Mesodermal cell (in vitro differentiated cells): ENCODE measurements around the gene C16orf78.

Experiments
- H3K27ac ChIP-seq: 2 replicates; pipeline ENCODE4 v1.7.0; 2013; ENCODE audit warnings: mild to moderate bottlenecking, low read depth, low read length, moderate library complexity; ENCODE audit not compliant: severe bottlenecking
- H3K36me3 ChIP-seq: 2 replicates; pipeline ENCODE4 v1.7.1; 2013; ENCODE audit warnings: mild to moderate bottlenecking, low read length, moderate library complexity; ENCODE audit not compliant: control insufficient read depth, insufficient read depth
- H3K4me1 ChIP-seq: one replicate; pipeline ENCODE4 v1.7.1; 2013; ENCODE audit warnings: mild to moderate bottlenecking, low read length; ENCODE audit not compliant: insufficient read depth, control insufficient read depth, poor library complexity, severe bottlenecking
- H3K4me3 ChIP-seq: 2 replicates; pipeline ENCODE4 v1.7.0; 2013; ENCODE audit warnings: low read length, control low read depth, mild to moderate bottlenecking; ENCODE audit not compliant: insufficient read depth, poor library complexity, severe bottlenecking; ENCODE audit errors: extremely low read depth
- H3K9me3 ChIP-seq: 2 replicates; pipeline ENCODE4 v1.7.1; 2013; ENCODE audit warnings: mild to moderate bottlenecking, low read length, moderate library complexity; ENCODE audit not compliant: control insufficient read depth
- WGBS, 2 experiments: methylation state at CpG; one replicate each; pipeline ENCODE4 v1.1.5; 2013; ENCODE audit warnings: missing lambda C conversion rate in 2 of 2; ENCODE audit not compliant: insufficient coverage in 2 of 2; 5-methylcytosine and 5-hydroxymethylcytosine counted together

Gene C16orf78

DNA sequence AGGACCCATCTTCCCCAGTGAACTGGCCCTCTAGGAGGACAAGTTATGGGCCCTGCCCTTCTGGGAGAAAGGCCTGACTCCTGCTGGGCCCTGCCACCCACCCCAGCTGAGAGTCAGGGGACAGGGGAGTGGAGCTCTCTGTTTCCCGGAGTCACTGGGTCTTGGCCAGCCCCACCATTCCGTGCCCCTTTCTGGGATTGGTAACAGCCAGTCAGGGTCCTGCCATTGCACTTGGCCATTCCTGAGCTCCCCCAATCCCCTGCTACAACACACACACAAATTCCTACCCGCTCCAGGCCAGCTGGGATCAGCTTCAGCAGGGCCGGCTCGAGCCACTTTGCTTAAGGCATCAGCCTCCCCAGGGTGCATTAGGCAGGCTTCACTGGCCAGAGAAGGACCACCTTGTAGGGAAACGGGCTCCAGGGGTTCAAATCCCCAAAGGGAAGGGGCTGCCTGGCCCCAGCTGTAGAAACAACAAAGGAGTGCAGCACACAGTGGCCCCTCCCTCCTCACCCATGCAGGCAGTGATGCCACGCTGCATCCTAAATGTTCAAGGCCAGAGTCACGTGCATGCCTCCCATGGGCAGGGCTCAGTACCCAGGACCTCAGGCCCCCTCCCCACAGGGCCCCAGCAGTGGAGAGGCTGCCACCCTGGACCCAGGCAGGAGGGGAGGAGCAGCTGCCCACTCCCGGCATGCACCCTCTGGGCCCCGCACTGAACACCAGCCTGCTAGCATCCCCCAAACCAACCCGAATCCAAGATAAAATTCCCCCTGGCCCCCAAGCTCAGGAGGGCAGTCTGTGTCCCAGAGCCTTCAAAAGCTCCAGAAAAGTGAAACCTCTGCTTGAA is 37.7 kb downstream of the C16orf78 start:
- Histone ChIP-seq H3K27ac (no peak overlapping the region), H3K4me1 (no peaks in the 10 kb centered on the region), H3K4me3 (no peak overlapping the region), H3K36me3 (no peaks in the 10 kb centered on the region), H3K9me3 (no peaks in the 10 kb centered on the region)
- WGBS, 2 experiments: 67 to 81% methylated on average over 3 to 8 of the region's 11 CpGs

DNA sequence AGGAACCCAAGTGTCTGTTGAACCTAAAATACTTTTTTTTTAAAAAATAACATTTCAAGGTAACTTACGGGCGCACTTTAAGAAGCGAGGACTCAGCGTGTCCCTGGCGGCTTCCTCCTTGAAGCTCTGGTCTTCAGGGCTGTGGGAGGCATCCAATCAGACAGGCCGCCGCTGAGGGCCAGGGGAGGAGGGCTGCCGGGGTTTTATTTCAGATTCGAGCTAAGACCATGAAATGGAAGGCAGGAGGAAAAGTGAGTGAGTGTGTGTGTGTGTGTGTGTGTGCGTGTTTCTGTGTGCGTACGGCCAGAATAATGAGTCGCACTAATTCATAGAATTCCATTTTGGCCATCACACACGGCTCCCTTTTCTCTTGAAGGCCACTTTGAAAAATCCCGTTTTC is 41.1 kb downstream of the C16orf78 start:
- Histone ChIP-seq H3K4me1 (no peaks in the 10 kb centered on the region), H3K27ac (no peak overlapping the region), H3K4me3 (no peak overlapping the region), H3K36me3 (no peaks in the 10 kb centered on the region), H3K9me3 (no peaks in the 10 kb centered on the region)
- WGBS, 2 experiments: 91 to 95% methylated on average over 11 to 12 of the region's 15 CpGs

DNA sequence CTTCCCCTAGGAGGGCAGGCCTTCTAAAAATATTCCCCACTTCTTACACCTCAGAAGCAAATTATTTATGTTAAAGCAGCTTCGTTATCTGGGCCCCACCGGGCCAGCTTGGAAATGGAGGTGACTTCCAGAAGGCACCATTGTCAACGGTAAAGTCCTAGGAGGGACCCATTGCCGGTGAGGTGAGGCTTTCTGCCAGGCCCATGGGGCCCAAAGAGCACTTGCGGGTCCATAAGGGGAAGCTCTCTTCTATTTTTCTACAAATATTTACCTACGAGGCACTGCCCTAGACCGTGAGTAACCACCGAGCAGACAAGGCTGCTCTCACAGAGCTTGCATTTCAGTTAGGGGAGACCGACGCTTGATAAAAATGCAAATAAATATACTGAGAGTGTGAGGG is 41.5 kb downstream of the C16orf78 start:
- H3K27ac ChIP-seq: no peak overlapping the region
- H3K4me3 ChIP-seq: no peak overlapping the region
- 89 to 97% methylated on average over 9 to 10 of the region's 10 CpGs for WGBS, 2 experiments
- H3K4me1 ChIP-seq: no peaks in the 10 kb centered on the region
- H3K36me3 ChIP-seq: no peaks in the 10 kb centered on the region
- H3K9me3 ChIP-seq: no peaks in the 10 kb centered on the region

DNA sequence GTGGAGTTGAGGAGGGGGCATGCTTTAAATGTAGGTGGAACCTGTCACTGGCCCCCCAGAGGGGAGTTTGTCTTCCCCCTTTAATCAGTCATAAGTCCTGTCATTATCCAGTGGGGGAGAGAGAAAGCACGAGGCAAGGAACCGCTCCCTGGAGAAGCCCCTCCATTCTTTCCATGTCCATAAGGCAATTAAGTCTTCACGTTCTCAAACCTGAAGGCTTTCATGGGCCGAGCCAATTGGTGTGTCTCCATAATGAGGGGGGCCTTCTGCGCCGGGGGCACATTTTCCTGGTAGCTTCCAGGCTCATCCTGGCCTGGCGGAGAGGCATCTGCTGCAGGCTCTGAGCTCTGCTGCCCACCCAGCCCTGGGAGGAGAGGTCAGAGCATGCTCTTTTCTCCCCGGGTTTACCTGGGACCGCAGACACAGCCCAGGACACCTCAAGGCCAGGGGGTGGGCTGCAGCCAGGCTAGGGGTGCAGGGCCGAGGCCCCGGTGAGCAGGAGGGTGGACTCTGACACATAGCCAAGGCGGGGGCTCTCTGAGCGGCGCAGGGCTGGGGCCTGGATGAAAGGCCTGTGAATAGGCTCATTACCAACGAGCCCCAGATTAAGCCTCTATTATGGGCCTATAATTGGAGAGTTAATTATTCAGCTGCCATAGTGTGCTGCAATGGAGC is 42.5 kb downstream of the C16orf78 start:
- Histone ChIP-seq H3K4me3 (no peak overlapping the region), H3K27ac (no peak overlapping the region), H3K9me3 (no peaks in the 10 kb centered on the region), H3K36me3 (no peaks in the 10 kb centered on the region), H3K4me1 (no peaks in the 10 kb centered on the region)
- 86 to 90% methylated on average over 13 of the region's 15 CpGs for WGBS, 2 experiments

DNA sequence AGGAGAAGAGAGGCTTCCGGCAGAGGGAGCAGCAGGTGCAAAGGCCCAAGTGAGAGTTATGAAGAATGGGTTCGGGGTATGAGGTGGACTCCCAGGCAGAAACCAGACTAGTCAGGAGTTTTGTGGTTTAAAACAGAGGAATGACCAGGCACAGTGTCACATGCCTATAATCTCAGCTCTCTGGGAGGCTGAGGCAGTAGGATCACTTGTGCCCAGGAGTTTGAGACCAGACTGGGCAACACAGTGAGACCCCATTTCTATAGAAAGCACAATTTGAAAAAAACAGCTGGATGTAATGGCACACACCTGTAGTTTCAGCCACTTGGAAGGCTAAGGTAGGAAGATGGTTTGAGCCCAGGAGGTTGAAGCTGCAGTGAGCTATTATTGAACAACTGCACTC is 43.8 kb downstream of the C16orf78 start:
- H3K27ac ChIP-seq: no peak overlapping the region
- no peak overlapping the region for H3K4me3 ChIP-seq
- no peaks in the 10 kb centered on the region for H3K4me1 ChIP-seq
- no peaks in the 10 kb centered on the region for H3K36me3 ChIP-seq
- WGBS, 2 experiments: 84 to 90% methylated on average over 2 of the region's 2 CpGs
- H3K9me3 ChIP-seq: no peaks in the 10 kb centered on the region

DNA sequence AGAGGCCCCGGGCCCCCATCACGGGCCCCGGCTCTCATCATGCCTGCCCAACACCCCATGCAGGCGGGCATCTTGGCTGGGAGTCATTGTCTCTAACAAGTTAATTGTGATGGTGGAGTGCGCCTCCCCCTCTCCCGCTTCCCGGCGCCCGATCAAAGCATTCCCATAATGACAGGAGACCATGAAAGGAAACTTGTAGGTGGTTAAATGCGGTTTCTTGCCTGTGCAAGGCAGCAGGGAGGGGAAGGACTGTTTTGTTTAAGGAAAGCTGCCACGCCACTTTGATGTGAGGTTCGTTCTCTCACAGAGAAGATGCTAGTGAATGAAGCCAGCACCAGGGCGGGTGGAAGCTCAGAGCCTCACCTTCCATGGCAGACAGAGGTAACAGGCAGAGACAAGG is 45.4 kb downstream of the C16orf78 start:
- Histone ChIP-seq H3K4me1 (no peaks in the 10 kb centered on the region), H3K4me3 (no peak overlapping the region), H3K27ac (no peak overlapping the region), H3K9me3 (no peaks in the 10 kb centered on the region), H3K36me3 (no peaks in the 10 kb centered on the region)
- WGBS, 2 experiments: 74 to 85% methylated on average over 8 to 13 of the region's 13 CpGs

DNA sequence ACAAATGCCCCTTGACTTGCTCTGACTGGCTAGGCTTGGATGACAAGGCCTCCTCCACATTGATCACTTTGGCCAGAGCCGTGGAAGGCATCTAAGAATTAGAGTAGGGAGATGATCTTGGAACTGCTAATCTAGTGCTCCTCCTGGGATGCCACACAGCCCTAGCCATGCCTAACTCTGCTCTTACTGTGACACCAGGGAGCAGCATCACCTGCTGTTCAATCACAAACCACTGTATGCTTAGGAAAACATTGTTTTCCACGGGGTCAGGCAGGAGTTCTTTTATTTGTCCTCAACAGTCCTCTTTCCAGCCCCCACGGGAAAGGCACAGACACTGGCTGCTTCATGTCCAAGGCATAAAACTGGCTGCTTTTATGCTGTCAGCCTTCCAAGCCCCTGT is 46.3 kb downstream of the C16orf78 start:
- 40 to 62% methylated on average over 2 to 3 of the region's 3 CpGs for WGBS, 2 experiments
- no peak overlapping the region for H3K4me3 ChIP-seq
- no peaks in the 10 kb centered on the region for H3K36me3 ChIP-seq
- H3K9me3 ChIP-seq: no peaks in the 10 kb centered on the region
- H3K4me1 ChIP-seq: no peaks in the 10 kb centered on the region
- H3K27ac ChIP-seq: no peak overlapping the region

DNA sequence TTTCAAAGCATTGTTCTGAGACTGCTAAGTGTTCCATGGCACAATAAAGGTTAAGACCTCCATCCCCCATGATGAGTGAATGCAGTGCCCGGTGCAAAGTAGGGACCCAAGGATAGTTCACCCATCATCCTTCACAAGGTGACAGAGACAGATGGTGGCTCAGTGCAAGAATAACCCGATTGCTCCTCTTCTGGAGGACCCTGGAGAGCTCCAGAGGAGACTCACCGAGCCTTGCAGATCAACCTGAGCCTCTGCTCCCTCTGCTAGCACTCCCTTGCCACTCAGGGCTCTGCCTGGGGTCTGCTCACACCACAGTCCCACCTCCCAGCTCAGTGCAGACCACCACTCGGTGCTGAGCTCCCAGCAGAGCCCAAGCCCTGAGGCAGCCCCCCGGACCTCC is 49.3 kb downstream of the C16orf78 start:
- Histone ChIP-seq H3K4me1 (no peaks in the 10 kb centered on the region), H3K36me3 (no peaks in the 10 kb centered on the region), H3K4me3 (no peak overlapping the region), H3K27ac (no peak overlapping the region), H3K9me3 (no peaks in the 10 kb centered on the region)
- WGBS, 2 experiments: 74 to 75% methylated on average over 3 to 5 of the region's 5 CpGs

DNA sequence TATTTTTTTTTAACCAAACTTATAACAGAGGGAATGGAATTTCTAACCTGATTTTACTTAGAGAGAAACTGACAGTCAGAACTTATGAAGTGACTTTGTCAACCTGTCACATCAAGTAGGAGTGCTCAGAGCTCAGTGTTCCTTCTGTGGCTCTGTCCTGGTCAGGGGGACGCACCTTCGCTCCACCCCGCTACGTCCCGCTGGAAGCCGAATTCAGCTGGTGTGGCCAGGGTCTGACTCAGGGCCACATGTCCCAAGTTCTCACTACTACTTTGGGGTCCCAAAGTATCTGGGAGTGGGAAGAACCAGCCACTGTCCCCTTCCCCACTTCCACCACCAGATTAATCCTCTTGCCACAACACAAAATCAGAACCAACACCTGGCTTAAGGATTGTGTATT is 51.4 kb downstream of the C16orf78 start:
- Histone ChIP-seq H3K4me3 (no peak overlapping the region), H3K36me3 (no peaks in the 10 kb centered on the region), H3K9me3 (no peaks in the 10 kb centered on the region), H3K4me1 (no peaks in the 10 kb centered on the region), H3K27ac (no peak overlapping the region)
- 100% methylated on average over 5 to 6 of the region's 6 CpGs for WGBS, 2 experiments

DNA sequence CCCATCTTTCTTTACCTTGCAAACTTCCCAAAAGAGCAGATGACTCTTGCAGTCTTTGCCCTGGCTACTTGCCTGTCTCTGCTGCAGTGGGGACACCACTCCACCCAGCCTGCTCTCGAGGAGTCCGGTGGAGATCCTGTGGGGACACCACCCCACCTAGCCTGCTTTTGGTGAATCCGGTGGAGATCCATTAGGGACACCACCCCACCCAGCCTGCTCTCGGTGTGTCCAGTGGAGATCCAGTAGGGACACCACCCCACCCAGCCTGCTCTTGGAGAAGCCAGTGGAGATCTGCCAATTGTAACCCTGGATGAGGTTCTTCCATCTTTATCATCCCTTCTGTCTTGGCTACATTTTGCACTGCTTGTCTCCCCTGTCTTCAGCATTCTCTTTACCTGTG is 54.2 kb downstream of the C16orf78 start:
- H3K9me3 ChIP-seq: no peaks in the 10 kb centered on the region
- 88 to 93% methylated on average over 2 to 3 of the region's 4 CpGs for WGBS, 2 experiments
- no peaks in the 10 kb centered on the region for H3K36me3 ChIP-seq
- no peaks in the 10 kb centered on the region for H3K4me1 ChIP-seq
- H3K27ac ChIP-seq: no peak overlapping the region
- H3K4me3 ChIP-seq: no peak overlapping the region

DNA sequence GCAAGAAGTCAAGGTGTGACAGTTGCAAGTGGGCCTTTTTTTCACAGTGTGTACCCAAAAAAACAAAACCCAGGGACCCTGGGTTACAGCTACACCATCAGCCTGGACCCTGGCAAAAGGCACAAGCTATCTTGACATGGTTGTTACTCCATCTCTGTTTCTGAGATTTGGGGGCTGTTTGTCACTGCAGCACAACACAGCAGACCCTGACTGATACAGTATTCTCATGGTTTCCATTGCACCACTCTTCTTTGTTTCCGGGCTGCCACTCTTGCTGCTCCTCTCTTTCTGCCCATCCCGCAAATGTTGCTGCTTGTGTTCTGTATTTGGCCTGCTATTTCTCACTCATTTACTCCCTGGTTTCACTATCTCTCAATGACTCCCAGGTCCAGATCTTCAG is 55.2 kb downstream of the C16orf78 start:
- H3K27ac ChIP-seq: no peak overlapping the region
- H3K4me1 ChIP-seq: no peaks in the 10 kb centered on the region
- 95 to 100% methylated on average over 1 to 2 of the region's 2 CpGs for WGBS, 2 experiments
- no peaks in the 10 kb centered on the region for H3K9me3 ChIP-seq
- H3K36me3 ChIP-seq: no peaks in the 10 kb centered on the region
- no peak overlapping the region for H3K4me3 ChIP-seq
